Esophagus muscularis mucosa (tissue), 4 donors: Measurements from ENCODE around the gene INTS3.

ENCODE experiments used
- EP300 ChIP-seq: sonication (generic); formaldehyde crosslinking; IDR thresholded peaks from one replicate; pipeline ENCODE4 v1.6.1; 2017; ENCODE audit warnings: antibody characterized with exemption
- POLR2A ChIP-seq: fragments of 450-650 bp; IDR thresholded peaks from one replicate; pipeline ENCODE4 v1.6.1; 2017; ENCODE audit warnings: antibody characterized with exemption, moderate library complexity, mild to moderate bottlenecking, low read depth
- TF ChIP-seq, protein P1 (sequence below), 3 experiments: fragments of 200-600 bp in 2 of 3; fragments of 450-650 bp in 1 of 3; sonication (generic) in 2 of 3; IDR thresholded peaks; one replicate each; pipeline ENCODE4 v1.5.1; 2017 to 2019; ENCODE audit warnings: antibody characterized with exemption in 3 of 3, mild to moderate bottlenecking in 2 of 3, moderate library complexity in 1 of 3

DNA sequence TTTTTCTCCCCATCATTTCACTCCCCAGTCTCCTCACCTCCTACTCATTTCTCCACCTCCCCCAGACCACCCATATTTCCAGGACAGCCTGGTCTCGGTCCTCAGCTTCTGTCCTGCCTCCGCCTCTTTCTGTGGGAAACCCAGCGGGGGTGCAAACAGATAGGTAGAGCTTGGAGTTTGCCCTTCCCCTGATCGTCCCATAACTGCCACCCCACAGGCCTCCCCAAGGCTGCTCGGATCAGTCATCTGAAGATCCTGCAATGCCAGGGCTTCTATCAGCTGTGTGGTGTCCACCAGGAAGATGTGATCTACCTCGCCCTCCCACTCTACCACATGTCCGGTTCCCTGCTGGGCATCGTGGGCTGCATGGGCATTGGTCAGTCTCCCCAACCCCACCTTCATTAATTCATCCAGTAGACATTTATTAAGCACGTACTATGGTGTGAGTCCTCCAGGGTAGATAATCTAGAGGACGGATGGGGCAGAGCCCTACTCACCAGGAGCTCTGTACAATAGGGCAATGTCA lies 49.1 kb downstream of the INTS3 start:
- TF ChIP-seq, protein P1, sequence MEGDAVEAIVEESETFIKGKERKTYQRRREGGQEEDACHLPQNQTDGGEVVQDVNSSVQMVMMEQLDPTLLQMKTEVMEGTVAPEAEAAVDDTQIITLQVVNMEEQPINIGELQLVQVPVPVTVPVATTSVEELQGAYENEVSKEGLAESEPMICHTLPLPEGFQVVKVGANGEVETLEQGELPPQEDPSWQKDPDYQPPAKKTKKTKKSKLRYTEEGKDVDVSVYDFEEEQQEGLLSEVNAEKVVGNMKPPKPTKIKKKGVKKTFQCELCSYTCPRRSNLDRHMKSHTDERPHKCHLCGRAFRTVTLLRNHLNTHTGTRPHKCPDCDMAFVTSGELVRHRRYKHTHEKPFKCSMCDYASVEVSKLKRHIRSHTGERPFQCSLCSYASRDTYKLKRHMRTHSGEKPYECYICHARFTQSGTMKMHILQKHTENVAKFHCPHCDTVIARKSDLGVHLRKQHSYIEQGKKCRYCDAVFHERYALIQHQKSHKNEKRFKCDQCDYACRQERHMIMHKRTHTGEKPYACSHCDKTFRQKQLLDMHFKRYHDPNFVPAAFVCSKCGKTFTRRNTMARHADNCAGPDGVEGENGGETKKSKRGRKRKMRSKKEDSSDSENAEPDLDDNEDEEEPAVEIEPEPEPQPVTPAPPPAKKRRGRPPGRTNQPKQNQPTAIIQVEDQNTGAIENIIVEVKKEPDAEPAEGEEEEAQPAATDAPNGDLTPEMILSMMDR (IDR thresholded peaks at IDR 0.05), result no peak
- no peak for TF ChIP-seq EP300
- no peak for TF ChIP-seq POLR2A
